Measurements from ENCODE around the gene ZNF689. TPM values are rescaled to one million over a fixed set of nuclear protein-coding genes. Genes with fewer than 3 reads are reported as not detected.
A peak's percentile ranks its signal among the peaks of the same experiment; 100 is the strongest.

ZNF689 gene
- total RNA-seq, 1 experiment from 2014 or later: 21.1 TPM

DNA sequence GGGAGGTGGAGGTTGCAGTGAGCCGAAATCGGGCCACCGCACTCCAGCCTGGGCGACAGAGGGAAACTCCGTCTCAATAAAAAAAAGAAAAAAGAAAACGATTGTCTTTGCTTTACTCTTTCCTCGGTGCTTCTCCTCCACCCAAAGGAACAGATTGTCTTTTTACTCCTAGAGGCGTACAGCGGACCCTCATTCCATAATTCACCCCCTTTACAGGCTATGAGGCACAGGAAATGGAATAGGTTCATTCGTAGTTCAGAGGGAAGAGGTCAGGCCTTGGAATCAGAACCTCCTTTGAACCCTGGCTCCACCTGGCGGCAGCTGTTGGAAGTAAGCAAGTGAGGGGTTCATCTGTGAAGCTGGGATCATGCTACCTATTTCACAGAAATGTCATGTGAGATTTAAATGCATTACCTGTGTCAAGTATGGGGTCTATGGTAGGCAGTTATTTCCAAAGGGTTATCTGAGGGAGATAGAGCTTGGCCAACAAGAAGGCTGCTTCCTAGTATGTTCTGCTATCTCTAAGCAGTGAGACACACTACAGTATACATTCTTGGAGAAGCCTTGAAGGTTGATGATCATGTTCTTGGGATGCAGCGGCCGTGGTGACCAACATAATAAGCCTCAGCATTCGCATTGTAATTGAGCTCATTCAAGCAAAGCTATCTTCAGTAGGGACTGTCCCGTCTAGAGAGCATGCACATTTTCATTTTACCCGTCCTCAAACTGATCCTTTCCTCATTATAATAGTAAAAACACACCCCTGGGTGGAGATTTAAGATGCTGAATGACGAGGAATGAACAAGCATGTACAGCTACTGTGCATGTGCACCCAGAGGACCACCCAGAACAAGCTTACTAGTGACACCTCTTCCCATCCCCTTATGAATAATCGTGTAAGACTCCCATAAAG is 18.7 kb upstream of the ZNF689 start:
- Histone ChIP-seq H4K5ac (ENCODE audit: insufficient read length, low read depth, low read length) (no peak overlapping the region), H2BK12ac (ENCODE audit: insufficient read length, low read depth, low read length) (no peak overlapping the region), H3K56ac (ENCODE audit: insufficient read length, low read depth, low read length) (no peak overlapping the region), H3K4ac (ENCODE audit: low read depth, low read length) (no peak overlapping the region), H3K4me1 (ENCODE audit: insufficient read depth, low read length) (no peaks in the 10 kb centered on the region), H4K20me1 (ENCODE audit: control insufficient read depth, insufficient read depth, insufficient read length) (no peaks in the 10 kb centered on the region), H3K9me3 (ENCODE audit: control insufficient read depth, low read depth, low read length) (no peaks in the 10 kb centered on the region), H2AFZ (ENCODE audit: low read length) (no peak overlapping the region), H3K9ac (ENCODE audit: extremely low read depth, insufficient read length, low read length) (no peak overlapping the region), H3K27me3 (ENCODE audit: insufficient read depth, low read length) (no peaks in the 10 kb centered on the region), H2BK120ac (ENCODE audit: low read depth, low read length, poor library complexity, severe bottlenecking) (no peak overlapping the region), H4K8ac (replicated peaks; ENCODE audit: insufficient read length, low read depth, low read length) (no peak overlapping the region), H3K18ac (ENCODE audit: insufficient read length, low read depth, low read length) (no peak overlapping the region), H3K4me2 (ENCODE audit: insufficient read depth, insufficient read length, low read length) (no peak overlapping the region), H4K91ac (ENCODE audit: insufficient read length, low read depth, low read length) (no peak overlapping the region), H2BK15ac (ENCODE audit: low read depth, low read length) (no peak overlapping the region), H3K79me1 (ENCODE audit: insufficient read depth, low read depth, low read length, poor library complexity, severe bottlenecking) (no peaks in the 10 kb centered on the region), H3K23ac (ENCODE audit: insufficient read length, low read depth, low read length) (no peak overlapping the region), H2BK20ac (ENCODE audit: low read depth, low read length, poor library complexity, severe bottlenecking) (no peak overlapping the region), H3T11ph (ENCODE audit: low read length) (no peak overlapping the region), H3K23me2 (ENCODE audit: insufficient read length, low read depth, low read length, poor library complexity, severe bottlenecking) (no peaks in the 10 kb centered on the region), H3K79me2 (ENCODE audit: insufficient read depth, low read length) (no peaks in the 10 kb centered on the region), H3K14ac (ENCODE audit: insufficient read depth, low read length) (no peak overlapping the region), H3K27ac (ENCODE audit: insufficient read length, low read depth, low read length) (no peak overlapping the region), H2AK5ac (ENCODE audit: insufficient read length, low read length) (no peak overlapping the region), H2BK5ac (ENCODE audit: insufficient read length, low read length) (no peak overlapping the region)
- WGBS (ENCODE audit: extremely low coverage, insufficient read length, low lambda C conversion rate): no CpG with 5 or more reads among the region's 18 CpGs
- peak; percentile 79 for DNase-seq
- Mint-ChIP-seq H3K36me3 (ENCODE audit: insufficient read depth in 1 of 3, low read depth in 3 of 3) (no peaks in the 10 kb centered on the region), H3K9me3 (no peaks in the 10 kb centered on the region), H3K4me3 (no peak overlapping the region), H3K27ac (no peak overlapping the region), H3K4me1 (no peaks in the 10 kb centered on the region; a peak in 1 of 4 replicates), H3K27me3 (ENCODE audit: low read depth) (peaks cover 10% of the 10 kb centered on the region)
- TF ChIP-seq, protein P1, sequence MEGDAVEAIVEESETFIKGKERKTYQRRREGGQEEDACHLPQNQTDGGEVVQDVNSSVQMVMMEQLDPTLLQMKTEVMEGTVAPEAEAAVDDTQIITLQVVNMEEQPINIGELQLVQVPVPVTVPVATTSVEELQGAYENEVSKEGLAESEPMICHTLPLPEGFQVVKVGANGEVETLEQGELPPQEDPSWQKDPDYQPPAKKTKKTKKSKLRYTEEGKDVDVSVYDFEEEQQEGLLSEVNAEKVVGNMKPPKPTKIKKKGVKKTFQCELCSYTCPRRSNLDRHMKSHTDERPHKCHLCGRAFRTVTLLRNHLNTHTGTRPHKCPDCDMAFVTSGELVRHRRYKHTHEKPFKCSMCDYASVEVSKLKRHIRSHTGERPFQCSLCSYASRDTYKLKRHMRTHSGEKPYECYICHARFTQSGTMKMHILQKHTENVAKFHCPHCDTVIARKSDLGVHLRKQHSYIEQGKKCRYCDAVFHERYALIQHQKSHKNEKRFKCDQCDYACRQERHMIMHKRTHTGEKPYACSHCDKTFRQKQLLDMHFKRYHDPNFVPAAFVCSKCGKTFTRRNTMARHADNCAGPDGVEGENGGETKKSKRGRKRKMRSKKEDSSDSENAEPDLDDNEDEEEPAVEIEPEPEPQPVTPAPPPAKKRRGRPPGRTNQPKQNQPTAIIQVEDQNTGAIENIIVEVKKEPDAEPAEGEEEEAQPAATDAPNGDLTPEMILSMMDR (conservative IDR thresholded peaks at IDR 0.05): peak; percentile 87

All from H9 (cell line).